Activated CD4-positive, alpha-beta memory T cell treated with anti-CD3 and anti-CD28 coated beads for 36 hours (primary cell): ENCODE results near the gene TLCD3B. TPM values are rescaled to one million over a fixed set of nuclear protein-coding genes. Genes with fewer than 3 reads are reported as not detected.
"Not testable (repeated sequence)": the region's sequence is repeated elsewhere in the genome, so short reads cannot be mapped to it uniquely, and the experiment has no call there.

ENCODE experiments used
- CTCF ChIA-PET: fragments of 350-600 bp; sonication (Branson Sonifier 250); formaldehyde crosslinking; loops from one replicate; lab custom pipeline; 2021; ENCODE audit warnings: antibody characterized with exemption, inconsistent platforms; lab: Charles Lee
- POLR2A ChIA-PET: fragments of 350-600 bp; sonication (Branson Sonifier 250); formaldehyde crosslinking; loops from one replicate; lab custom pipeline; 2021; ENCODE audit warnings: antibody characterized with exemption; lab: Charles Lee
- DNase-seq: peaks from one replicate; pipeline ENCODE4 v3.0.0-alpha.2; 2020
- H3K27ac Mint-ChIP-seq: one replicate; pipeline ENCODE4 v1.8.0; 2021; ENCODE audit warnings: mixed read lengths
- H3K27me3 Mint-ChIP-seq: one replicate; pipeline ENCODE4 v1.8.0; 2021; ENCODE audit warnings: mixed read lengths
- H3K36me3 Mint-ChIP-seq: one replicate; pipeline ENCODE4 v1.8.0; 2021; ENCODE audit warnings: mixed read lengths
- H3K4me1 Mint-ChIP-seq: one replicate; pipeline ENCODE4 v1.8.0; 2021; ENCODE audit warnings: low read depth, mixed read lengths
- H3K4me3 Mint-ChIP-seq: one replicate; pipeline ENCODE4 v1.8.0; 2021; ENCODE audit warnings: mild to moderate bottlenecking, mixed read lengths
- H3K9me3 Mint-ChIP-seq: one replicate; pipeline ENCODE4 v1.8.0; 2021; ENCODE audit warnings: mixed read lengths
- intact Hi-C: fragments of 100-400 bp; cut with micrococcal nuclease; formaldehyde crosslinking; loops from one replicate; pipeline ENCODE4 v1.15.1; 2023
- total RNA-seq, 2 experiments: library from RNA; stranded (reverse); gene quantifications; one replicate each; pipeline ENCODE4 v1.2.3, GENCODE V29; 2021

Gene TLCD3B
- total RNA-seq, 2 experiments from 2014 or later: 5.0 TPM

GRCh38 chr16:30025156-30025555 lies 5.9 kb downstream of the TLCD3B start:
- ChIA-PET CTCF (no interaction called here), POLR2A (no interaction called here)
- Mint-ChIP-seq H3K27ac (no peak overlapping the region), H3K9me3 (no peaks in the 10 kb centered on the region), H3K4me1 (peaks cover 4% of the 10 kb centered on the region), H3K27me3 (peaks cover 42% of the 10 kb centered on the region), H3K4me3 (no peak overlapping the region), H3K36me3 (no peaks in the 10 kb centered on the region)
- DNase-seq: no peak
- intact Hi-C loops: no loop called here

- H3K36me3 Mint-ChIP-seq: no peaks in the 10 kb centered on the region
- H3K9me3 Mint-ChIP-seq: no peaks in the 10 kb centered on the region
- H3K4me3 Mint-ChIP-seq: no peak overlapping the region
- H3K4me1 Mint-ChIP-seq: peaks cover 4% of the 10 kb centered on the region
- peaks cover 34% of the 10 kb centered on the region for H3K27me3 Mint-ChIP-seq
- POLR2A ChIA-PET: no interaction called here
- intact Hi-C loops: loop anchor here (5.0 kb wide), 1 partner anchor 162 kb away; the partner anchor contains the start of gene CDIPT
- CTCF ChIA-PET: no interaction called here
- no peak overlapping the region for H3K27ac Mint-ChIP-seq
- DNase-seq: no peak
Measured at GRCh38 chr16:30024451-30024850, 6.6 kb downstream of the TLCD3B start.

GRCh38 chr16:30023586-30023985 lies 7.5 kb downstream of the TLCD3B start:
- Mint-ChIP-seq H3K4me1 (peaks cover 4% of the 10 kb centered on the region), H3K36me3 (no peaks in the 10 kb centered on the region), H3K9me3 (no peaks in the 10 kb centered on the region), H3K27ac (no peak overlapping the region), H3K27me3 (peaks cover 26% of the 10 kb centered on the region), H3K4me3 (no peak overlapping the region)
- CTCF ChIA-PET: interaction anchor here (1.5 to 2.0 kb wide), 2 partner anchors 8 to 32 kb away, joined by 5 to 22 read pairs; partner anchors contain the start of gene TLCD3B
- POLR2A ChIA-PET: interaction anchor here (0.8 kb wide), 1 partner anchor 217 kb away, joined by 3 read pairs; the partner anchor contains the start of gene MAZ
- intact Hi-C loops: loop anchor here (5.0 kb wide), 1 partner anchor 161 kb away; the partner anchor contains the start of gene CDIPT
- DNase-seq: no peak

- no peak for DNase-seq
- intact Hi-C loops: loop anchor here (5.0 kb wide), 1 partner anchor 161 kb away; the partner anchor contains the start of gene CDIPT
- CTCF ChIA-PET: interaction anchor here (1.0 to 2.0 kb wide), 3 partner anchors 9 to 33 kb away, joined by 3 to 22 read pairs (median 5); partner anchors contain the start of gene TLCD3B
- POLR2A ChIA-PET: interaction anchor here (0.8 kb wide), 1 partner anchor 216 kb away, joined by 3 read pairs; the partner anchor contains the start of gene MAZ
- H3K27me3 Mint-ChIP-seq: peaks cover 20% of the 10 kb centered on the region
- no peak within 1 kb of the TSS for H3K27ac Mint-ChIP-seq
- H3K4me1 Mint-ChIP-seq: peaks cover 4% of the 10 kb centered on the region
- no peaks in the 10 kb centered on the region for H3K36me3 Mint-ChIP-seq
- H3K9me3 Mint-ChIP-seq: no peaks in the 10 kb centered on the region
- H3K4me3 Mint-ChIP-seq: no peak within 1 kb of the TSS
Measured at GRCh38 chr16:30022887-30023286, 8.2 kb downstream of the TLCD3B start, which contains the start of gene C16orf92. Gene C16orf92, plus strand, starts transcription at chr16:30023198. Its CDS starts 143 bp downstream, at chr16:30023341.

- intact Hi-C loops: no loop called here
- no peak overlapping the region for H3K27ac Mint-ChIP-seq
- POLR2A ChIA-PET: no interaction called here
- peaks cover 3% of the 10 kb centered on the region for H3K27me3 Mint-ChIP-seq
- peaks cover 4% of the 10 kb centered on the region for H3K4me1 Mint-ChIP-seq
- no peak overlapping the region for H3K4me3 Mint-ChIP-seq
- no peaks in the 10 kb centered on the region for H3K9me3 Mint-ChIP-seq
- DNase-seq: no peak
- H3K36me3 Mint-ChIP-seq: no peaks in the 10 kb centered on the region
- CTCF ChIA-PET: interaction anchor here (1.0 to 5.4 kb wide), 4 partner anchors 13 to 327 kb away, joined by 3 to 25 read pairs (median 3); partner anchors contain the start of genes INO80E and TLCD3B
Measured at GRCh38 chr16:30018731-30019158, 12.3 kb downstream of the TLCD3B start.

- H3K4me3 Mint-ChIP-seq, H3K27ac Mint-ChIP-seq, intact Hi-C loops: not testable (repeated sequence)
Measured at GRCh38 chr16:30017937-30018336, 13.1 kb downstream of the TLCD3B start.

GRCh38 chr16:30017277-30017656 lies 13.8 kb downstream of the TLCD3B start:
- Mint-ChIP-seq H3K27me3 (peaks cover 3% of the 10 kb centered on the region), H3K9me3 (no peaks in the 10 kb centered on the region), H3K4me3 (no peak overlapping the region), H3K36me3 (no peaks in the 10 kb centered on the region), H3K4me1 (peaks cover 4% of the 10 kb centered on the region), H3K27ac (no peak overlapping the region)
- intact Hi-C loops: no loop called here
- POLR2A ChIA-PET: no interaction called here
- CTCF ChIA-PET: interaction anchor here (0.6 to 5.4 kb wide), 4 partner anchors 15 to 392 kb away, joined by 3 to 25 read pairs (median 4); partner anchors contain the start of genes INO80E and TLCD3B
- no peak for DNase-seq

More at GRCh38 chr16:30017937-30018336, 13.1 kb downstream of the TLCD3B start:
- ChIA-PET POLR2A (interaction anchor here (0.6 kb wide), 1 partner anchor 68 kb away, joined by 3 read pairs; no protein-coding TSS in a partner anchor), CTCF (interaction anchor here (0.6 to 5.4 kb wide), 8 partner anchors 13 to 391 kb away, joined by 3 to 25 read pairs (median 3); partner anchors contain the start of genes INO80E and TLCD3B)
- not testable (repeated sequence) for H3K4me1 Mint-ChIP-seq, H3K9me3 Mint-ChIP-seq, H3K36me3 Mint-ChIP-seq, H3K27me3 Mint-ChIP-seq, DNase-seq

- Mint-ChIP-seq H3K4me1 (peaks cover 8% of the 10 kb centered on the region), H3K9me3 (no peaks in the 10 kb centered on the region), H3K4me3 (no peak overlapping the region), H3K27ac (no peak overlapping the region), H3K36me3 (no peaks in the 10 kb centered on the region), H3K27me3 (peaks cover 7% of the 10 kb centered on the region)
- ChIA-PET CTCF (interaction anchor here (1.1 to 5.4 kb wide), 2 partner anchors 15 to 325 kb away, joined by 3 to 25 read pairs; partner anchors contain the start of gene TLCD3B), POLR2A (no interaction called here)
- intact Hi-C loops: no loop called here
- DNase-seq: no peak
Measured at GRCh38 chr16:30016555-30017276, 14.4 kb downstream of the TLCD3B start.

GRCh38 chr16:30015450-30015849 lies 15.6 kb downstream of the TLCD3B start:
- intact Hi-C loops, H3K27ac Mint-ChIP-seq, H3K36me3 Mint-ChIP-seq, H3K9me3 Mint-ChIP-seq, H3K4me1 Mint-ChIP-seq, H3K27me3 Mint-ChIP-seq, H3K4me3 Mint-ChIP-seq, POLR2A ChIA-PET, DNase-seq: not testable (repeated sequence)
- CTCF ChIA-PET: interaction anchor here (0.6 to 5.4 kb wide), 2 partner anchors 10 to 16 kb away, joined by 3 to 25 read pairs; partner anchors contain the start of gene TLCD3B

GRCh38 chr16:30012598-30012997 lies 18.5 kb downstream of the TLCD3B start:
- CTCF ChIA-PET, H3K36me3 Mint-ChIP-seq, H3K4me3 Mint-ChIP-seq, intact Hi-C loops, POLR2A ChIA-PET, DNase-seq, H3K9me3 Mint-ChIP-seq, H3K27ac Mint-ChIP-seq: not testable (repeated sequence)
- Mint-ChIP-seq H3K4me1 (peaks cover 12% of the 10 kb centered on the region), H3K27me3 (peaks cover 22% of the 10 kb centered on the region)

GRCh38 chr16:30011714-30012504 lies 19.2 kb downstream of the TLCD3B start:
- H3K4me3 Mint-ChIP-seq: peak overlapping the region; percentile 66
- intact Hi-C loops: no loop called here
- H3K4me1 Mint-ChIP-seq: peaks cover 12% of the 10 kb centered on the region
- H3K36me3 Mint-ChIP-seq: no peaks in the 10 kb centered on the region
- no peaks in the 10 kb centered on the region for H3K9me3 Mint-ChIP-seq
- POLR2A ChIA-PET: no interaction called here
- no peak overlapping the region for H3K27ac Mint-ChIP-seq
- H3K27me3 Mint-ChIP-seq: peaks cover 22% of the 10 kb centered on the region
- no peak for DNase-seq
- CTCF ChIA-PET: no interaction called here
